Mononuclear cell (primary cell): ENCODE measurements around the gene RNF168. TPM values are rescaled to one million over a fixed set of nuclear protein-coding genes. Genes with fewer than 3 reads are reported as not detected.
"Not testable (repeated sequence)": the region's sequence is repeated elsewhere in the genome, so short reads cannot be mapped to it uniquely, and the experiment has no call there.

Experiments
- H3K27me3 ChIP-seq: 2 replicates; pipeline ENCODE4 v1.6.0; 2011; ENCODE audit warnings: low read length, control low read depth; ENCODE audit not compliant: insufficient read depth
- H3K4me1 ChIP-seq: 2 replicates; pipeline ENCODE4 v1.5.1; 2011; ENCODE audit warnings: mild to moderate bottlenecking, low read length, control low read depth; ENCODE audit not compliant: insufficient read depth
- H3K4me3 ChIP-seq: 2 replicates; pipeline ENCODE4 v1.5.1; 2011; ENCODE audit warnings: mild to moderate bottlenecking, low read length, moderate library complexity
- H3K9me3 ChIP-seq: 2 replicates; pipeline ENCODE4 v1.5.1; 2011; ENCODE audit warnings: low read depth, mild to moderate bottlenecking, control low read depth, low read length
- total RNA-seq: library from RNA; depleted of rRNA; stranded (reverse); fragments of >200 nt; gene quantifications from one replicate; pipeline ENCODE4 v1.2.3, GENCODE V29; 2012

The RNF168 gene
- total RNA-seq, 1 donor, result 25.9 TPM

GRCh38 chr3:196501316-196502044, 2.1 kb downstream of the RNF168 start:
- Histone ChIP-seq H3K4me1 (peaks cover 36% of the 10 kb centered on the region), H3K9me3 (no peaks in the 10 kb centered on the region), H3K27me3 (no peaks in the 10 kb centered on the region), H3K4me3 (peak overlapping the region; percentile 98)

GRCh38 chr3:196499807-196500524, 3.6 kb downstream of the RNF168 start:
- H3K4me1 ChIP-seq, result peaks cover 36% of the 10 kb centered on the region
- no peaks in the 10 kb centered on the region for H3K27me3 ChIP-seq
- no peaks in the 10 kb centered on the region for H3K9me3 ChIP-seq
- peak overlapping the region; percentile 13 for H3K4me3 ChIP-seq

- Histone ChIP-seq H3K4me1 (peaks cover 32% of the 10 kb centered on the region), H3K27me3 (no peaks in the 10 kb centered on the region), H3K9me3 (no peaks in the 10 kb centered on the region), H3K4me3 (no peak overlapping the region)
These were observed 4.5 kb downstream of the RNF168 start for GRCh38 chr3:196499061-196499460.

- Histone ChIP-seq H3K27me3 (no peaks in the 10 kb centered on the region), H3K4me1 (peaks cover 32% of the 10 kb centered on the region), H3K9me3 (no peaks in the 10 kb centered on the region), H3K4me3 (no peak overlapping the region)
These were observed 5.3 kb downstream of the RNF168 start for GRCh38 chr3:196498297-196498696.

- Histone ChIP-seq H3K4me1 (peaks cover 22% of the 10 kb centered on the region), H3K4me3 (no peak overlapping the region), H3K27me3 (no peaks in the 10 kb centered on the region), H3K9me3 (no peaks in the 10 kb centered on the region)
These were observed 7.4 kb downstream of the RNF168 start for GRCh38 chr3:196496183-196496582.

- Histone ChIP-seq H3K9me3 (no peaks in the 10 kb centered on the region), H3K27me3 (no peaks in the 10 kb centered on the region), H3K4me3 (no peak overlapping the region), H3K4me1 (no peaks in the 10 kb centered on the region)
These were observed 10.3 kb downstream of the RNF168 start for GRCh38 chr3:196493292-196493691.

GRCh38 chr3:196492080-196492479, 11.5 kb downstream of the RNF168 start:
- no peaks in the 10 kb centered on the region for H3K4me1 ChIP-seq
- no peak overlapping the region for H3K4me3 ChIP-seq
- no peaks in the 10 kb centered on the region for H3K27me3 ChIP-seq
- no peaks in the 10 kb centered on the region for H3K9me3 ChIP-seq

GRCh38 chr3:196489747-196490146, 13.8 kb downstream of the RNF168 start:
- Histone ChIP-seq H3K4me3 (no peak overlapping the region), H3K9me3 (no peaks in the 10 kb centered on the region), H3K27me3 (no peaks in the 10 kb centered on the region), H3K4me1 (no peaks in the 10 kb centered on the region)

GRCh38 chr3:196486263-196486662, 17.3 kb downstream of the RNF168 start:
- H3K27me3 ChIP-seq, result no peaks in the 10 kb centered on the region
- no peak overlapping the region for H3K4me3 ChIP-seq
- no peaks in the 10 kb centered on the region for H3K4me1 ChIP-seq
- no peaks in the 10 kb centered on the region for H3K9me3 ChIP-seq

GRCh38 chr3:196477678-196478077, 25.9 kb downstream of the RNF168 start:
- Histone ChIP-seq H3K9me3 (no peaks in the 10 kb centered on the region), H3K27me3 (no peaks in the 10 kb centered on the region), H3K4me1 (no peaks in the 10 kb centered on the region), H3K4me3 (no peak overlapping the region)

- Histone ChIP-seq H3K4me3 (no peak overlapping the region), H3K27me3 (no peaks in the 10 kb centered on the region), H3K4me1 (no peaks in the 10 kb centered on the region), H3K9me3 (no peaks in the 10 kb centered on the region)
These were observed 31.3 kb downstream of the RNF168 start for GRCh38 chr3:196472286-196472685.

- no peaks in the 10 kb centered on the region for H3K27me3 ChIP-seq
- H3K4me3 ChIP-seq, result no peak overlapping the region
- H3K9me3 ChIP-seq, result no peaks in the 10 kb centered on the region
- no peaks in the 10 kb centered on the region for H3K4me1 ChIP-seq
These were observed 32.0 kb downstream of the RNF168 start for GRCh38 chr3:196471551-196471950.

GRCh38 chr3:196470182-196470581, 33.4 kb downstream of the RNF168 start:
- H3K4me1 ChIP-seq, H3K27me3 ChIP-seq, H3K4me3 ChIP-seq, H3K9me3 ChIP-seq: not testable (repeated sequence)

- no peaks in the 10 kb centered on the region for H3K4me1 ChIP-seq
- H3K27me3 ChIP-seq, result no peaks in the 10 kb centered on the region
- no peaks in the 10 kb centered on the region for H3K9me3 ChIP-seq
- no peak overlapping the region for H3K4me3 ChIP-seq
These were observed 39.8 kb downstream of the RNF168 start for GRCh38 chr3:196463804-196464203.

- no peaks in the 10 kb centered on the region for H3K27me3 ChIP-seq
- H3K9me3 ChIP-seq, result no peaks in the 10 kb centered on the region
- H3K4me1 ChIP-seq, result no peaks in the 10 kb centered on the region
- no peak overlapping the region for H3K4me3 ChIP-seq
These were observed 40.2 kb downstream of the RNF168 start for GRCh38 chr3:196463478-196463756.
